Amygdala (tissue), 56 donors: ENCODE data around the gene SLC26A1.
A peak's percentile ranks its signal among the peaks of the same experiment; 100 is the strongest.

ENCODE experiments used
- DNase-seq, 56 donors: peaks; one replicate each; lab custom pipeline; 2025; lab: John Stamatoyannopoulos, UW

SLC26A1 gene

GRCh38 chr4:1015179-1015578 is 22.0 kb upstream of the SLC26A1 start:
- peak in 11 of 56 donors; percentile 43 to 76 (median 62) for DNase-seq

- peak in 54 of 56 donors; percentile 35 to 90 (median 75) for DNase-seq
Measured at GRCh38 chr4:1014291-1015167, 21.3 kb upstream of the SLC26A1 start.

DNA sequence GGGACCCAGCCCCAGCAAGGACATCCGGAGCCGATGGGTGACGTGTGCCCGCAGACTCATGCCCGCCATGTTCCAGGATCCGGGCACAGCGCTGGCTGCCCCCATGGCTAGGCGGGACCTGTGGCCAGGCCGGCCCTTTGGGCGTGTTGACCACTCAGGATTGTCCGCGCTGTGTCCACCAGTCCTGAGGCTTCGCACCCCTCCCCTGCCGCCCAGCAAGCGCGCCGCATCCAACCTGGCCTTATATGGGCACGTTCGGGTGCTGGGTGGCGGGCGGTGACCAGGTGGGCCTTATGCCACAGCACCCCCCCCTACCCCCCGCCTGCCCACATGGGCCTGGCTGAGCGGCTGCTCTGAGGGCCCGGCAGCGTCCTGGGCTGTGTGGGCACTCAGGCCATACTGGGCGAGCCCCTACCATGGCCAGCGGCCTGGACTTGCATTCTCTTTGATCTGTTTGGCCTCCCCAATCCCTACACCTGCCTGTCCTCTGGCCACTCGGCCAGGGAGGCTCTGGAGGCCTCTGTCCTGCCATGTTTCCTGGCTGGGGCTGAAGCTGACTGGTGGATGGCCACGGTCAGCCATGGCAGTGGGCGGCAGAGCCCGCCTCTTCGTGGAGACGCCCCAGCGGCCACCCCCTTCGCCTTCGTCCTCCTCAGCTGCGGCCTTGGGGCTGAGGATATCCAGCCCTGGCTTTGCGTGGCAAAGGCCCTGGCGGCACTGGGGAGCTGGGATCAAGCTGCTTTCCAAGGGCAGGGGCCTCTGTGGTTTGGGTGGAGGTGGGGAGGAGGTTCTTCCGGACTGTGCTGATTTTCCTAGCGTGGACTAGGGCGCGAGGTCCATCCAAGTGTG is 20.2 kb upstream of the SLC26A1 start:
- DNase-seq, result no peak

DNA sequence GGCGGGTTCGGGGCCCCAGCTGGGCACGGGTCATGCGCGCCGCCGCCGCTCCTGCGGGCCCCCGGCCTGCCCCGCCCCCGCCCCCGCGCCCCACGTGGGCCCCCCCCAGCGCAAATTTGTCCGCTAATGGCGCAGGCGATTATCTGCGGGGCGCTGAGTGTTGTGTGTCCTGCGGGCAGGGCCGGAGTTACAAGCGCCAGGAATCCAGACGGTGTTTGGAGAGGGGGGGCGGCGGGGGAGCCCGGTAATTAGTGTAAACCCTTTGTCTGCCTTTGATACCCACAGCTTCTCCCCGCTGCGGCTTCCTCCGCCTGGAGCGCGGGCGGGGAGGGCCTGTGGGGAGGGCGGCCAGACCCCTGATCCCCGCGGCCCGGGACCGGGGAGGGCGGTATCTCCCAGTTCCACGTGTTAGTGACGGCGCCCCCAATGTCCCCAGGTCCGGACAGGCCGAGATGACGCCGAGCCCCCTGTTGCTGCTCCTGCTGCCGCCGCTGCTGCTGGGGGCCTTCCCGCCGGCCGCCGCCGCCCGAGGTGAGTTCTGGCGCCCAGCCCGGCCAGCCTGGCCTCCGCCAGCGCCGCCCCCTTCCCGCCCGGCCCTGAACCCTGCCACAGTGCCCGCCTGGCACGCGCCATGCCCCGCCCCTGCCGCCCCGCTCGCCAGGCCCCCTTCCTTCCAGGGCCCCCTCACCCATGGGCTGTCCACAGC is 19.0 kb upstream of the SLC26A1 start:
- DNase-seq, result peak in 4 of 56 donors; percentile 22 to 53 (median 38)

- DNase-seq, result no peak
Measured at GRCh38 chr4:1011666-1012033, 18.4 kb upstream of the SLC26A1 start.

GRCh38 chr4:1011022-1011665 is 17.9 kb upstream of the SLC26A1 start, which contains the start of gene FGFRL1:
Gene FGFRL1 (plus strand): TSS chr4:1011626. CDS start chr4:1012486, 860 bp downstream.
- peak in 46 of 56 donors; percentile 7 to 80 (median 46) for DNase-seq

DNA sequence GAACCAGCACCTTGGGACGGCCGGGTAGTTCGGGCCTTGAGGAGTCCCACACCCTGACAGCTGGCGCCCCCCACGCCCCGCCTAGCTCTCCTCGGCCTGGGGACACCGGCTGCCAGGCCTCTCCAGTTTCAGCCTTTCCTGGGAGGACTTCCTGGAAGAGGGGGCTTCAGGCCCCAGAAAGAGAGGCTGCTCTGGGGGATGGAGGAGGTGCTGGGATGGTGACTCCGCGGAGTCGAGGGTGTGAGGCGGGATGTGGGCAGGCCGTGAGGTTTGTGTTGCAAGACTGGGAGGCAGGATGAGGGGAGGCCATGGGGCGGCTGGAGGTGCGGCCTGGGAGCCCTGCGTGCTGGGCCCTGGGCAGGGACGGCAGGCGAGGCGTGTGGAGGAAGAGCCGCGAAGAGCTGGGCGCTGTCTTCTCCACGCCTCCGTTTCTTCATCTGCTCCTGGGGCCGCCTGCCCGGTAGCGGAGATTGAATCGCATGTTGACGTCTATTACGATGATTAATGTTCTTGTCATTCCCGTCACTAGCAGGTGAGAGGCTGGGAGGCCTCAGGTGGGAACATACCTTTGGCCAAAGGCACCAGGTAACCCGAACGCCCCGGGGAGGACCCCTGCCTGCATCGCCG is 17.3 kb upstream of the SLC26A1 start:
- peak in 1 of 56 donors; percentile 30 for DNase-seq

- DNase-seq, result peak in 41 of 56 donors; percentile 12 to 77 (median 48)
Measured at GRCh38 chr4:1009542-1010394, 16.6 kb upstream of the SLC26A1 start.

DNA sequence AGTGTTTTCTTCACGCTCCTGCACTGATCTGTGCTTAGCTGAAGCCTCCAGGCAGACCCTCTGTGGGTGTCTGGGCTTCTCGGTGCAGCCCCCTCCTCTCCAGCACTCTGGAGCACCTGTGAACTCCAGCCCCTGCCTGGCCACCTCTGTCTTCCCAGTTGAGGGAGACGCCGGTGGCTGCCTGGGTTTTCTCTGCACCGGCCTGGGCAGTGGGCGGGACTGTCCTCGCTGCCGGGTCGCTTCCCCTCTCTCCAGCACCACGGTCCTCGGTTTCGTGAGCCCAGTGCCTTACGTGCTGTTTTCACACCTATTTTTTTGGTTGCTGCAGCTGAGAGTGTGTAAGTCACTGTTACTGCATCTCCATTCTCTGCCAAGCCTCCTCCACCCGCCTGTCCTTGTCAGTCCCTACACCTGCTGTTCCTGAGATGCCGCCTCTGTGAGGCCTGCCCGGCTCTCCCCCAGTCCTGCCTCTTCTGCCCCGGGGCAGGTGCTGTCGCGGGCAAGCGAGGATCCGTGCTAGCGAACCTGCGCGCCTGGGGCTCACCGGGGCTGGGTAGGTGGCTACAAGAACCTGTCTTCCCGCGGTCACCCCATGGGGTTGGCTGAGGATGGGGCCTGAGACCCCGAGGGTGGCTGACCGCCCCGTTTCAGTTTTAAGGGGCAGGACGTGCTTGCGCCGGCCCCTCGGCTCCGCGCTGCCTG is 15.8 kb upstream of the SLC26A1 start:
- DNase-seq, result peak in 3 of 56 donors; percentile 19 to 40 (median 28)

- DNase-seq, result no peak
Measured at GRCh38 chr4:1006856-1007255, 13.7 kb upstream of the SLC26A1 start.

DNA sequence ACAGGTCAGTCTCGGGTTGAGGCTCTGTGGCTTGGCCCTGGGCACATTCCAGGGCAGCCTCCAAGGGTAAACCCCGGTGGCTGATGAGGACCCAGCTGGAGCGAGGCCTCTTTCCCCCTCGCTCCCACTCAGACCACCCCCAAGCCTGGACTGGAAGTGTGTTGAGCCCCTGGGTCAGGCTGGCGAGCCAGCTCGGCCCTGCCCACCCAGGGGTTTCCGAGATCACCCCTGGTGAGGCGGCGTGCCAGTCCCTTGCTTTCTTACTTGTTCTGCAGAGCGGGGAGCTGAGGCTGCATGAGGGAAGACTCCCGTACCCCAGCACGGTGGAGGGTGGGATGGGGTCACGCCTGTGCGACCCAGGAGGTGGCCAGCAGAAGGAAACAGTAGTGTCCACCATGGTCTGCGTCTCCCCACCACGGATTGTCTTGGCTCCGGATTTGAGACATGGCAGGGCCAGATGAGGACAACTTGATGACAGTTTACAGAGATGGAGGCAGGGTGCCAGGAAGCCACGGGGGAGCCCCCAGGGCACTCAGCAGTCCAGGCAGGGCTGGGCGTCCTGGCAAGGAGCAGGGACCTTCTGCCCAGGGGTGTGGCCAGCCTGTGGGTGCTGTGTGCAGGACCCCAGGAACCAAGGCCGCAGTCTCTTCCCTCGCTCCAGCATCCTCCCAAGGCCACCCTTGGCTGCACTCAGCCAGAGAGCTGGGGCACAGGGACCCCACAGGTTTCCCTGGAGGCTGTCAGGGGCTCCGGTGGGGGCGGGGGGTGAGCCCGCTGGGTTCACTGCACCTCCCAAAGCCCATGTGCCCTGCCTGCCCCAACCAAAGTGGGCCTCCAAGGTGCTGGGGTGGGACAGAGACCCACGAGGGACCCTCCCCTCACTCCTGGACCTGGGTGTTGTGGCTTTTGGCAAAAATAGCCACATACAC is 11.6 kb upstream of the SLC26A1 start:
- no peak for DNase-seq

DNA sequence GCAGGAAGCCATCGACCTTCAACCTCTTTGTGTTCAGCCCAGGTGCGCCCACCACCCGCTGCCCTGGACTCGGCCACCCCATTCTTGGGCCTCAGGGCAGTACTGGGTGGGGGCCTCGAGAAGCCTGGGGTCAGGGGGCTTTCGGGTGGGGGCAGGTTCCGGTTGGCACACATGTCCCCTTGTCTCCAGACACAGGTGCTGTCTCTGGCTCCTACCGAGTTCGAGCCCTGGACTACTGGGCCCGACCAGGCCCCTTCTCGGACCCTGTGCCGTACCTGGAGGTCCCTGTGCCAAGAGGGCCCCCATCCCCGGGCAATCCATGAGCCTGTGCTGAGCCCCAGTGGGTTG is 10.8 kb upstream of the SLC26A1 start:
- DNase-seq, result no peak

DNA sequence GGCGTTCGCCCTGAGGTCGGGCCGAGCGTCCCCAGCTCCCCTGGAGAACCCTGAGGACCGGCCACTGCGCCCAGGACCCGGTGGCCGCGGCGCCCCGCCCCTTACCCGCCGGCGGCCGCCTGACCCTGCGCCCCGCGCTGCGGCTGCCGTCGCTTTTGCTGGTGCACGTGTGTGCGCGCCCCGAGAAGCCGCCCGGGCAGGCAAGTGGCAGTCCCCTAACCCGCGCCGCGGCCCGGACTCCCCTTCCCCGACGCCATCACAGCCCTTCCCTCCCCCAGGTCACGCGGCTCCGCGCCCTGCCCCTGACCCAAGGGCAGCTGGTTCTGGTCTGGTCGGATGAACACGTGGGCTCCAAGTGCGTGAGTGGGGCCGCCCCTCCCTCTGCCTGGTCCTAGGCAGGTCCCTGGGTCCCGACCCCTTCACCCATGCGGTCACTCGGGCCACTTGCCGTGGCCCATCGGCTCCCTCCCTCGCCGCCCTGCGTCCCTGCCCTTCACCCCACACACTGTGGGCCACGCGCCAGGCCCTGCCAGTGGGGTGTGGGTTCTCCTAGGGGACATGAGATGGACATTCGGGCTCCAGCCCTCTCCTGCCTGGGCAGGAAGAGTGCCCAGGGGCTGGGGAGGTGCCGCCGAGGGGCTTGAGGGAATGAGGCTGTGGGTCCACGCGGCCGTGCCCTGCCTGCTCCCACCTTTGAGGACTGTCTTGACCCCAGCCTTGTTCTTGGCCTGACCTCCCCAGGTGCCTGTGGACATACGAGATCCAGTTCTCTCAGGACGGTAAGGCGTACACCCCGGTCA is 10.3 kb upstream of the SLC26A1 start:
- DNase-seq, result no peak

DNA sequence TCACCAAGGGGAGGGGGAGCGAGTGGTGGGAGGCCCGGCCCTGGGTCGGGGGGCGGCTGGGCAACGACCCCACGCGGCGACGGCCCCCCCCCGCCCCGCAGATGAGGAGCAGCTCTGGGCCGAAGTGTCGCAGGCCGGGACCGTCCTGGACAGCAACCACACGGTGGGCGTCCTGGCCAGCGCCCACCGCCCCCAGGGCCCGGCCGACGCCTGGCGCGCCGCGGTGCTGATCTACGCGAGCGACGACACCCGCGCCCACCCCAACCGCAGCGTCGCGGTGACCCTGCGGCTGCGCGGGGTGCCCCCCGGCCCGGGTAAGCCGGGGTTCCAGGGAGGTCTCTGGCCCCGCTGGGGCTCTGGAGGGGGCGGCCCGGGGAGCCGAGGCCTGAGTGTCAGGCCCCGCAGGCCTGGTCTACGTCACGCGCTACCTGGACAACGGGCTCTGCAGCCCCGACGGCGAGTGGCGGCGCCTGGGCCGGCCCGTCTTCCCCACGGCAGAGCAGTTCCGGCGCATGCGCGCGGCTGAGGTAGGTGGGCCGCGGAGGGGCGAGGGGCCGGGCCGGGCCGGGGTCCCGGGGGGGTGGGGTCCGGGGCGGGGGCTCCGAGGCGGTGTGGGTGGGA is 9.5 kb upstream of the SLC26A1 start:
- DNase-seq, result no peak

DNA sequence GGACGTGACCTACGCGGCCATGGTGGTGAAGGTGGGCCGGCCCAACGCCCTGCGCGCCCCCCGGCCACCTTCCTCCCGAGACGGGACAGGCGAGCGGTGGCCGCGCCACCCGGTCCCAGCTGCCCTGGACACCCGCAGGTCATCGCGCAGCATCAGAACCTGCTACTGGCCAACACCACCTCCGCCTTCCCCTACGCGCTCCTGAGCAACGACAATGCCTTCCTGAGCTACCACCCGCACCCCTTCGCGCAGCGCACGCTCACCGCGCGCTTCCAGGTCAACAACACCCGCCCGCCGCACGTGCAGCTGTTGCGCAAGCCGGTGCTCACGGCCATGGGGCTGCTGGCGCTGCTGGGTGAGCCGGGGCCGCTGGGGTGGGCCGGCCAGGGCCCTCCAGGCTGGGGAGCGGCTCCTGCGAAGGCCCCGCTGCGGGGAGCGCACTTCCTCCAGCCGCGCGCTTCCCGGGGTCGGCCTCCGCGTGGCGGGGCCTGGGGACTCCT is 9.0 kb upstream of the SLC26A1 start:
- DNase-seq, result no peak
